WTC11 (cell line): ENCODE data around the gene MEFV. TPM values are rescaled to one million over a fixed set of nuclear protein-coding genes. Genes with fewer than 3 reads are reported as not detected.

Experiments used
- ATAC-seq: fragments of 200-7000 bp; cut with Tn5 transposase; 2 replicates; pipeline ENCODE4 v1.10.0; 2021; ENCODE audit warnings: mild to moderate bottlenecking, moderate library complexity
- CTCF ChIA-PET: fragments of 300-600 bp; sonication (Branson Sonifier 250); formaldehyde crosslinking; loops from one replicate; lab custom pipeline; 2021; ENCODE audit warnings: antibody characterized with exemption; lab: Charles Lee
- POLR2A ChIA-PET: fragments of 350-600 bp; sonication (Branson Sonifier 250); formaldehyde crosslinking; loops from one replicate; lab custom pipeline; 2021; ENCODE audit warnings: antibody characterized with exemption; lab: Charles Lee
- DNase-seq: peaks from one replicate; pipeline ENCODE4 v3.0.0; 2021; ENCODE audit warnings: low spot score
- H3K27ac Mint-ChIP-seq: 2 replicates; pipeline ENCODE4 v1.8.0; 2021; ENCODE audit warnings: mixed read lengths
- H3K27me3 Mint-ChIP-seq: 2 replicates; pipeline ENCODE4 v1.8.0; 2021; ENCODE audit warnings: low read depth, mild to moderate bottlenecking, moderate library complexity, mixed read lengths
- H3K36me3 Mint-ChIP-seq: 2 replicates; pipeline ENCODE4 v1.8.0; 2021; ENCODE audit warnings: mixed read lengths
- H3K4me1 Mint-ChIP-seq: 2 replicates; pipeline ENCODE4 v1.8.0; 2022; ENCODE audit warnings: mixed read lengths
- H3K4me3 Mint-ChIP-seq: 2 replicates; pipeline ENCODE4 v1.8.0; 2021; ENCODE audit warnings: mild to moderate bottlenecking, moderate library complexity, mixed read lengths
- H3K9me3 Mint-ChIP-seq: 2 replicates; pipeline ENCODE4 v1.8.0; 2021; ENCODE audit warnings: mixed read lengths
- CREB1 ChIP-seq: sonication (generic); formaldehyde crosslinking; IDR thresholded peaks from 2 replicates; pipeline ENCODE4 v1.8.0; 2023; ENCODE audit warnings: mild to moderate bottlenecking, missing genetic modification reagents
- CTCF ChIP-seq: fragments of 200-600 bp; IDR thresholded peaks from 2 replicates; pipeline ENCODE4 v1.8.0; 2022; ENCODE audit warnings: antibody characterized with exemption
- GRHL2 ChIP-seq: fragments of 250-450 bp; sonication (Bioruptor Pico); IDR thresholded peaks from 2 replicates; pipeline ENCODE4 v1.8.0; 2022; ENCODE audit warnings: mild to moderate bottlenecking, moderate library complexity; ENCODE audit not compliant: insufficient replicate concordance, severe bottlenecking
- PRDM15 ChIP-seq: sonication (generic); formaldehyde crosslinking; IDR thresholded peaks from 2 replicates; pipeline ENCODE4 v1.8.0; 2022; ENCODE audit warnings: missing genetic modification reagents
- ZNF121 ChIP-seq: sonication (generic); formaldehyde crosslinking; IDR thresholded peaks from 2 replicates; pipeline ENCODE4 v1.8.0; 2023; ENCODE audit warnings: missing genetic modification reagents
- ZNF317 ChIP-seq: sonication (generic); formaldehyde crosslinking; IDR thresholded peaks from 2 replicates; pipeline ENCODE4 v1.8.1; 2023; ENCODE audit warnings: low read depth, mild to moderate bottlenecking, moderate library complexity, missing genetic modification reagents, borderline replicate concordance
- ZNF671 ChIP-seq: fragments of 250-450 bp; sonication (Bioruptor Pico); IDR thresholded peaks from 2 replicates; pipeline ENCODE4 v1.8.0; 2021; ENCODE audit warnings: mild to moderate bottlenecking
- total RNA-seq: library from RNA; stranded (reverse); gene quantifications from 3 replicates; pipeline ENCODE4 v1.2.3, GENCODE V29; 2021
- TF ChIP-seq, protein P1 (sequence below): sonication (generic); formaldehyde crosslinking; IDR thresholded peaks from 2 replicates; pipeline ENCODE4 v1.8.0; 2022; ENCODE audit warnings: mild to moderate bottlenecking, missing genetic modification reagents
- TF ChIP-seq, protein P2 (sequence below): fragments of 250-450 bp; sonication (Bioruptor Pico); IDR thresholded peaks from 2 replicates; pipeline ENCODE4 v1.9.0; 2021; ENCODE audit warnings: moderate library complexity, mild to moderate bottlenecking, inconsistent platforms, borderline replicate concordance
- TF ChIP-seq, protein P3 (sequence below): sonication (generic); formaldehyde crosslinking; conservative IDR thresholded peaks from 2 replicates; pipeline ENCODE4 v1.8.1; 2023; ENCODE audit warnings: mild to moderate bottlenecking, low read depth, missing genetic modification reagents, moderate library complexity
- TF ChIP-seq, protein P4 (sequence below): sonication (generic); formaldehyde crosslinking; IDR thresholded peaks from 2 replicates; pipeline ENCODE4 v1.8.0; 2023; ENCODE audit warnings: mild to moderate bottlenecking, missing genetic modification reagents
- TF ChIP-seq, protein P5 (sequence below): fragments of 250-450 bp; sonication (Bioruptor Pico); conservative IDR thresholded peaks from 2 replicates; pipeline ENCODE4 v1.9.0; 2021; ENCODE audit warnings: mild to moderate bottlenecking

The MEFV gene
- total RNA-seq, 1 experiment from 2014 or later: 0.09 TPM

DNA sequence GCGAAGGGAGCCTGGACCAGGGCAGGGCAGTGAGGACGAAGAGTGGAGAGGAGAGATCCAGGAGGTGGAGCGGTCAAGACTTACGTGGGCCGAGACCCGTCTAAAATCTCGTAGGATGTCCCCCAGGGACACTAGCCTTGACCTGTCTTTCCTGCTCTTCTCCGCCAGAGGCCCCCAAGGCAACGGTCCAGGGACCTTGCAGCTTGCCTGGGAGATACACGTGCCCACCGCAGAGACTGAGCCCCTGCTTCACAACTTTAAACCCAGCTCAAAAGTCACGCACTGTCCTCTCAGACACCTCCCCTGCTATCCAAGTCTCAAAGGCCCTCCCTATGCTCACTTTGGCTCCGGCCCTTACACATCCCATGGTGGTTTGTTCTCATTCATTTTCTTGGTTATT, 39.4 kb upstream of the MEFV start (continued):
- TF ChIP-seq, protein P1, sequence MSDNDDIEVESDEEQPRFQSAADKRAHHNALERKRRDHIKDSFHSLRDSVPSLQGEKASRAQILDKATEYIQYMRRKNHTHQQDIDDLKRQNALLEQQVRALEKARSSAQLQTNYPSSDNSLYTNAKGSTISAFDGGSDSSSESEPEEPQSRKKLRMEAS (CRISPR knock-in tag): no peak

- TF ChIP-seq ZNF317 (peak; percentile 53; the same call in 1 of the 2 replicates), CREB1 (no peak)
- TF ChIP-seq, protein P2, sequence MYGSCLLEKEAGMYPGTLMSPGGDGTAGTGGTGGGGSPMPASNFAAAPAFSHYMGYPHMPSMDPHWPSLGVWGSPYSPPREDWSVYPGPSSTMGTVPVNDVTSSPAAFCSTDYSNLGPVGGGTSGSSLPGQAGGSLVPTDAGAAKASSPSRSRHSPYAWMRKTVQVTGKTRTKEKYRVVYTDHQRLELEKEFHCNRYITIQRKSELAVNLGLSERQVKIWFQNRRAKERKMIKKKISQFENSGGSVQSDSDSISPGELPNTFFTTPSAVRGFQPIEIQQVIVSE (CRISPR knock-in tag): no peak
- peaks cover 54% of the 10 kb centered on the region for H3K9me3 Mint-ChIP-seq
- H3K27ac Mint-ChIP-seq: no peak overlapping the region
- CTCF ChIA-PET: interaction anchor here (1.4 kb wide), 1 partner anchor 10 kb away, joined by 3 read pairs; the partner anchor contains the start of genes TIGD7 and ZNF75A
- ATAC-seq: peak; percentile 32
- peaks cover 14% of the 10 kb centered on the region for H3K27me3 Mint-ChIP-seq
- H3K36me3 Mint-ChIP-seq: peaks cover 63% of the 10 kb centered on the region
- H3K4me3 Mint-ChIP-seq: no peak overlapping the region
- 0 out of 2 replicates have a peak, but pooled peaks cover 3% of the 10 kb centered on the region for H3K4me1 Mint-ChIP-seq
- POLR2A ChIA-PET: no interaction called here
- no peak for DNase-seq
Observed at GRCh38 chr16:3295209-3295608, 38.8 kb upstream of the MEFV start.

DNA sequence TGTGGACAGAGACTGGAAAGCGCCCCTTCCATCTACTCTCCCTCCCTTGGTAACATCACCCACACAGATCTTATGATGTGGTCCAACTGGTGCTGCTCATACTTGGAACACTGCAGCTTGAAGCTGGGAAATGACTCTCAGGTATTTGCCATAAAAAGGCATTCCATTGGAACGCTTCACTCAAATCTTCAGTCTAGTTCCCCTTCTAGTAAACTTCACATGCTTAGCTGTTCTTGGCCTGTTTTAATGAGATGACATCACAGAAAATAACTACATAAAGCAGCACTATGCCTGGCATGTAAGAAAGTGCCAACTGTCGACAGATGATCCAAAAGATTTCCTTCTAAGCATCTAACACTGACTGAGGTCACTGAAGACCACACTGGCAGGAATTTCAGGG, 36.2 kb upstream of the MEFV start:
- Mint-ChIP-seq H3K36me3 (peaks cover 76% of the 10 kb centered on the region), H3K4me1 (0 out of 2 replicates have a peak, but pooled peaks cover 3% of the 10 kb centered on the region), H3K9me3 (peaks cover 57% of the 10 kb centered on the region), H3K27me3 (peaks cover 14% of the 10 kb centered on the region), H3K27ac (no peak overlapping the region), H3K4me3 (no peak overlapping the region)
- no peak for DNase-seq
- ChIA-PET CTCF (interaction anchor here (0.8 kb wide), 1 partner anchor 10 kb away, joined by 3 read pairs; no protein-coding TSS in a partner anchor), POLR2A (no interaction called here)
- no peak for ATAC-seq
- no peak for TF ChIP-seq ZNF121 (CRISPR knock-in tag)
- no peak for TF ChIP-seq CTCF
- TF ChIP-seq, protein P3, sequence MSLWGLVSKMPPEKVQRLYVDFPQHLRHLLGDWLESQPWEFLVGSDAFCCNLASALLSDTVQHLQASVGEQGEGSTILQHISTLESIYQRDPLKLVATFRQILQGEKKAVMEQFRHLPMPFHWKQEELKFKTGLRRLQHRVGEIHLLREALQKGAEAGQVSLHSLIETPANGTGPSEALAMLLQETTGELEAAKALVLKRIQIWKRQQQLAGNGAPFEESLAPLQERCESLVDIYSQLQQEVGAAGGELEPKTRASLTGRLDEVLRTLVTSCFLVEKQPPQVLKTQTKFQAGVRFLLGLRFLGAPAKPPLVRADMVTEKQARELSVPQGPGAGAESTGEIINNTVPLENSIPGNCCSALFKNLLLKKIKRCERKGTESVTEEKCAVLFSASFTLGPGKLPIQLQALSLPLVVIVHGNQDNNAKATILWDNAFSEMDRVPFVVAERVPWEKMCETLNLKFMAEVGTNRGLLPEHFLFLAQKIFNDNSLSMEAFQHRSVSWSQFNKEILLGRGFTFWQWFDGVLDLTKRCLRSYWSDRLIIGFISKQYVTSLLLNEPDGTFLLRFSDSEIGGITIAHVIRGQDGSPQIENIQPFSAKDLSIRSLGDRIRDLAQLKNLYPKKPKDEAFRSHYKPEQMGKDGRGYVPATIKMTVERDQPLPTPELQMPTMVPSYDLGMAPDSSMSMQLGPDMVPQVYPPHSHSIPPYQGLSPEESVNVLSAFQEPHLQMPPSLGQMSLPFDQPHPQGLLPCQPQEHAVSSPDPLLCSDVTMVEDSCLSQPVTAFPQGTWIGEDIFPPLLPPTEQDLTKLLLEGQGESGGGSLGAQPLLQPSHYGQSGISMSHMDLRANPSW (CRISPR knock-in tag): no peak
- no peak for TF ChIP-seq ZNF671 (CRISPR knock-in tag)
- TF ChIP-seq, protein P4, sequence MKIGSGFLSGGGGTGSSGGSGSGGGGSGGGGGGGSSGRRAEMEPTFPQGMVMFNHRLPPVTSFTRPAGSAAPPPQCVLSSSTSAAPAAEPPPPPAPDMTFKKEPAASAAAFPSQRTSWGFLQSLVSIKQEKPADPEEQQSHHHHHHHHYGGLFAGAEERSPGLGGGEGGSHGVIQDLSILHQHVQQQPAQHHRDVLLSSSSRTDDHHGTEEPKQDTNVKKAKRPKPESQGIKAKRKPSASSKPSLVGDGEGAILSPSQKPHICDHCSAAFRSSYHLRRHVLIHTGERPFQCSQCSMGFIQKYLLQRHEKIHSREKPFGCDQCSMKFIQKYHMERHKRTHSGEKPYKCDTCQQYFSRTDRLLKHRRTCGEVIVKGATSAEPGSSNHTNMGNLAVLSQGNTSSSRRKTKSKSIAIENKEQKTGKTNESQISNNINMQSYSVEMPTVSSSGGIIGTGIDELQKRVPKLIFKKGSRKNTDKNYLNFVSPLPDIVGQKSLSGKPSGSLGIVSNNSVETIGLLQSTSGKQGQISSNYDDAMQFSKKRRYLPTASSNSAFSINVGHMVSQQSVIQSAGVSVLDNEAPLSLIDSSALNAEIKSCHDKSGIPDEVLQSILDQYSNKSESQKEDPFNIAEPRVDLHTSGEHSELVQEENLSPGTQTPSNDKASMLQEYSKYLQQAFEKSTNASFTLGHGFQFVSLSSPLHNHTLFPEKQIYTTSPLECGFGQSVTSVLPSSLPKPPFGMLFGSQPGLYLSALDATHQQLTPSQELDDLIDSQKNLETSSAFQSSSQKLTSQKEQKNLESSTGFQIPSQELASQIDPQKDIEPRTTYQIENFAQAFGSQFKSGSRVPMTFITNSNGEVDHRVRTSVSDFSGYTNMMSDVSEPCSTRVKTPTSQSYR: no peak
- TF ChIP-seq, all 79 proteins: peak for 0

GRCh38 chr16:3289998-3290673, 33.7 kb upstream of the MEFV start:
- ChIA-PET CTCF (no interaction called here), POLR2A (no interaction called here)
- H3K4me1 Mint-ChIP-seq: peaks cover 4% of the 10 kb centered on the region
- ATAC-seq (no peak), DNase-seq (no peak)
- peaks cover 86% of the 10 kb centered on the region for H3K36me3 Mint-ChIP-seq
- H3K9me3 Mint-ChIP-seq: peaks cover 55% of the 10 kb centered on the region
- no peak overlapping the region for H3K27ac Mint-ChIP-seq
- H3K4me3 Mint-ChIP-seq: no peak overlapping the region
- H3K27me3 Mint-ChIP-seq: peaks cover 4% of the 10 kb centered on the region; the same call in 1 of the 2 replicates
- TF ChIP-seq, protein P5, sequence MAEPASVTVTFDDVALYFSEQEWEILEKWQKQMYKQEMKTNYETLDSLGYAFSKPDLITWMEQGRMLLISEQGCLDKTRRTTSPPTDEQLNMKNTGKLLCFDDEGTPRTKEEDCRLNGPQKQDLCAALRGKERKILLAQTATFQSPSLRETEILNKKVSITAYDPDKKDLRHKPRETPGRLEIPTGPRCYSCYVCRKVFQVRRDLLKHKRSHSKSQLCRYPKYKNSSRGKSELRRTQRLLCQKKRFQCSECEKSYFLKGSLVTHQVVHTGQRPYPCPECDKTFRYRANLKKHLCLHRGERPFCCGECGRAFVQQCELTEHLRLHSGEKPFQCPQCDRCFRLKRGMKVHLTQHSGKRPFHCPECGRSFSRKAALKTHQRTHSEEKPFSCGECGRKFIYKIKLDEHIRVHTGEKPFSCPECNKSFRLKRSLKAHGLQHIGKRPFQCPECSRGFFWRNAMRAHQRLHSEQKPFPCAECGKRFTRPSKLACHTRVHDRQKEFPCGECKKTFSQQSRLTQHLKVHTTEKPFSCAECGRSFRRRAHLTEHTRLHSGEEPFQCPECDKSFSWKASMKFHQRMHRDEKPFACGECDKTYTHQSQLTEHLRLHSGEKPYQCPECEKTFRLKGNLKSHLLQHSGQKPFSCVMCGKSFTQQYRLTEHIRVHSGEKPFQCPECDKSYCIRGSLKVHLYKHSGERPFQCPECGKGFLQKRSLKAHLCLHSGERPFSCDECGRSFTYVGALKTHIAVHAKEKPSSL: no peak
- TF ChIP-seq GRHL2 (CRISPR knock-in tag): no peak
- no peak for TF ChIP-seq PRDM15 (CRISPR knock-in tag)
